Measurements from ENCODE around the gene ZBTB37. TPM values are rescaled to one million over a fixed set of nuclear protein-coding genes. Genes with fewer than 3 reads are reported as not detected.
"Not testable (repeated sequence)": the region's sequence is repeated elsewhere in the genome, so short reads cannot be mapped to it uniquely, and the experiment has no call there.

Gene ZBTB37
- total RNA-seq, 6 experiments from 2014 or later, result 2.8 to 6.1 (median 4.7) TPM

- DNase-seq, result no peak
- H3K4me3 ChIP-seq, result no peak overlapping the region
- no peak for ATAC-seq
- no peak overlapping the region for H3K27ac ChIP-seq
- H3K36me3 ChIP-seq, result peaks cover 8 to 58% (median 19%) of the 10 kb centered on the region in 4 donors
- no peak for TF ChIP-seq POLR2A (IDR thresholded peaks at IDR 0.05)
- TF ChIP-seq CTCF (IDR thresholded peaks at IDR 0.05), result no peak
- H3K4me1 ChIP-seq, result peaks cover 0 to 1% (median under 1%) of the 10 kb centered on the region in 4 donors
- no peaks in the 10 kb centered on the region for H3K27me3 ChIP-seq
- WGBS (ENCODE audit: insufficient coverage, low coverage, low lambda C conversion rate, missing lambda C conversion rate), result 100% methylated on average over 1 of the region's 1 CpG
- no peaks in the 10 kb centered on the region for H3K9me3 ChIP-seq
- intact Hi-C loops (cut with DNase I), result no loop called here
These were observed 8.1 kb upstream of the ZBTB37 start for GRCh38 chr1:173860065-173860464.

- Histone ChIP-seq H3K27me3 (no peaks in the 10 kb centered on the region), H3K9me3 (no peaks in the 10 kb centered on the region), H3K36me3 (peaks cover 16 to 69% (median 24%) of the 10 kb centered on the region in 4 donors), H3K27ac (no peak overlapping the region), H3K4me3 (no peak overlapping the region), H3K4me1 (peaks cover 0 to 18% (median 8%) of the 10 kb centered on the region in 4 donors)
- intact Hi-C loops (cut with DNase I), result no loop called here
- ATAC-seq, result no peak
- 94% methylated on average over 3 of the region's 7 CpGs for WGBS (ENCODE audit: insufficient coverage, low coverage, low lambda C conversion rate, missing lambda C conversion rate)
- DNase-seq, result no peak
- TF ChIP-seq POLR2A (IDR thresholded peaks at IDR 0.05), result no peak
- TF ChIP-seq CTCF (IDR thresholded peaks at IDR 0.05), result no peak
These were observed 6.4 kb upstream of the ZBTB37 start for GRCh38 chr1:173861731-173862145.

- Histone ChIP-seq H3K36me3 (peaks cover 16 to 66% (median 24%) of the 10 kb centered on the region in 4 donors), H3K4me1 (peaks cover 0 to 23% (median 9%) of the 10 kb centered on the region in 4 donors)
- intact Hi-C loops (cut with DNase I); DNase-seq; H3K9me3 ChIP-seq; H3K27me3 ChIP-seq; H3K4me3 ChIP-seq; H3K27ac ChIP-seq: not testable (repeated sequence)
- WGBS (ENCODE audit: insufficient coverage, low coverage, low lambda C conversion rate, missing lambda C conversion rate), result 93% methylated on average over 5 of the region's 13 CpGs
- ATAC-seq, result peak in 1 of 4 donors; percentile 10
These were observed 5.9 kb upstream of the ZBTB37 start for GRCh38 chr1:173862146-173862768.

GRCh38 chr1:173862769-173863223 is 5.4 kb upstream of the ZBTB37 start:
- peaks cover 16 to 60% (median 24%) of the 10 kb centered on the region in 4 donors for H3K36me3 ChIP-seq
- 72% methylated on average over 7 of the region's 8 CpGs for WGBS (ENCODE audit: insufficient coverage, low coverage, low lambda C conversion rate, missing lambda C conversion rate)
- TF ChIP-seq CTCF (IDR thresholded peaks at IDR 0.05) (no peak), POLR2A (IDR thresholded peaks at IDR 0.05) (no peak)
- DNase-seq (no peak), ATAC-seq (no peak)
- peaks cover 0 to 23% (median 9%) of the 10 kb centered on the region in 4 donors for H3K4me1 ChIP-seq
- intact Hi-C loops (cut with DNase I), result no loop called here
- no peaks in the 10 kb centered on the region for H3K9me3 ChIP-seq
- H3K27me3 ChIP-seq, result no peaks in the 10 kb centered on the region
- H3K27ac ChIP-seq, result no peak overlapping the region
- H3K4me3 ChIP-seq, result no peak overlapping the region

GRCh38 chr1:173863224-173864161 is 4.7 kb upstream of the ZBTB37 start:
- TF ChIP-seq CTCF (IDR thresholded peaks at IDR 0.05) (no peak), POLR2A (IDR thresholded peaks at IDR 0.05) (no peak)
- Histone ChIP-seq H3K36me3 (peaks cover 16 to 54% (median 24%) of the 10 kb centered on the region in 4 donors), H3K4me1 (peaks cover 0 to 23% (median 9%) of the 10 kb centered on the region in 4 donors), H3K27ac (no peak overlapping the region), H3K27me3 (no peaks in the 10 kb centered on the region), H3K4me3 (no peak overlapping the region), H3K9me3 (no peaks in the 10 kb centered on the region)
- DNase-seq (no peak), ATAC-seq (no peak)
- intact Hi-C loops (cut with DNase I), result no loop called here

Data from right lobe of liver (tissue), 6 donors.